Endometrial microvascular endothelial cells (primary cell): ENCODE measurements around the gene CDK5. TPM values are rescaled to one million over a fixed set of nuclear protein-coding genes. Genes with fewer than 3 reads are reported as not detected.

Experiments
- in situ Hi-C: cut with HindIII; loops from 2 replicates; pipeline ENCODE4 v1.10.0; 2017; ENCODE audit warnings: low sequenced_read_pairs, low pct_unique_long_range_greater_than_20kb; ENCODE audit errors: inconsistent ontology term
- total RNA-seq: library from RNA; depleted of rRNA; stranded (reverse); fragments of >200 nt; gene quantifications from one replicate; pipeline ENCODE4 v1.2.3, GENCODE V29; 2015; ENCODE audit errors: inconsistent ontology term

The CDK5 gene
- total RNA-seq, 1 donor from 2014 or later: 10.5 TPM

DNA sequence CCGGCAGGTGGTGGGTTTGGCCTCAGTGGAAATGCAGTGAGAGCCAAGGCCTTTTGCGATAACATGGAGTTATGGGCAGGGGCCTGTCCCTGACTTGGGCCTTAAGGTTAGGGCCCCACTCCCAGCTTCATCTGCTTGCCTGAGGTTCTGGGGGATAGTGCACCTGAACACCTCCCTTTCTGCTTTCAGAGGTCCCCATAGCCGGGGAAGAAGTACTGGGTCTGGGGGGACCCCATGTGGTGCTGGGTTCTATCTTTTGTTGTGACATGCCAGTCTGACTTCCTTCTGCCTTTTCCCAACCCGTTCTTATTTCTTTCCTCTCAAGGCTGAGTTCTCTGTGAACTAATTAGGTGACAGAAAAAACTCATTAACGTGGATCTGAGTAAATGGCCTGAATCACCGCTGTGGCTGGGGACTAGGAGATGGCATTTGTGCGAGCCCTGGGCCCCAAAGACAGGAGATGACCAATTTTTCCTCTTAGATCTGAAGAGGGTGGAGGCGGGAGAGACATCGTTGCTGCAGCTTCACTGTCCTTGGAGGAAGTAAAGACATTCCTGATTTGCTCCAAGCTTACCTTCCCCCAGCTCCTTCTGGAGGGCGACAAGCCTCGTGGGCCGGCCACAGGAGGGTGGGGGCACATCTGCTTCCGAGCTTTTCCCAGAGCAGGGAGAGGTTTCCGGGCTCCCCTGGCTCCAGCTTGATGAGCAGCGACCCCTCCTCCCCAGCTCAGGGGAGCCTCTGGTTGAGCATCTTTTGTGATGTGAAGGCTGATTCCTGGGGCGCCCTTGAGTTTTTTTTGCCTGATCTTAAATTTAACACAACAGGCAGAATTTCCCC, 30.5 kb upstream of the CDK5 start:
- in situ Hi-C loops: loop anchor here (10.0 kb wide), 1 partner anchor 77 kb away; the partner anchor contains the start of gene GBX1

DNA sequence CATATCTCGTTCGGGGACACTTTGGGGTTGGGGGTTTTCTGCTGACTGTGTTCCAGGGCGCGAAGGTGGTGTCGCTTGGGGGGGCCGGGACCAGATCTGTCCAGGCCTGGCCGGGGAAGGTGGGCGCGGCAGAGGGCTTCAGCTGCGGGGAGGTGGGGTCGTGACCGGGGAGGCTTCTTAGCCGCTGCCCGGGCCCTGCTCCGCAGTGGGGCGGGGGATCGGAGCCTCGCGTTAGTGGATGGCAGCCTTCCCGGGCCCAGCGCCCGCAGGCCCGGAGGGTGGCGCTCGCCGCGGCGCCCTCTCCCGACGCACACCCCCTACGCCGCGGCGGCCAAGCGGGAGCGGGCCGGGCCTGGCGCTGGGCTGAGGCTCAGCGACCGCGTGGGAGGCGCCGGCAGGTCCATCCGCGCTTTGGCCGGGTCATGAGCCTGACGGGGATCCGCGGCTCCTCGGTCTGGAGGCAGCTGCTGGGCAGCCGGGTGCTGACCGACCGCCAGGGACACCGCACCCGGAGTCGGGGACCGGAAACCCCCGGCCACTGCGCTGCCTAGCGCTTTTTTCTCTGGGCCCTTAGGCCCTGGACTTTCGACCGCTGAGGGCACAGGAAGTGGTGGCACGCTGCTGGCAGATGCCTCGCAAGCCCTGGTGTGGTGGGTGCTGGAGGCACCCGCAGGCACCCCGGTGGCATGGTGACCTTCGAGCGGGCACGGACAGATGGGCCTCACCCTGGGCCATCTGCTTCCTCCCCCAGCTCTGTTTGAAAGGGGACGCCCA, 29.7 kb upstream of the CDK5 start:
- in situ Hi-C loops: loop anchor here (10.0 kb wide), 1 partner anchor 77 kb away; the partner anchor contains the start of gene GBX1

DNA sequence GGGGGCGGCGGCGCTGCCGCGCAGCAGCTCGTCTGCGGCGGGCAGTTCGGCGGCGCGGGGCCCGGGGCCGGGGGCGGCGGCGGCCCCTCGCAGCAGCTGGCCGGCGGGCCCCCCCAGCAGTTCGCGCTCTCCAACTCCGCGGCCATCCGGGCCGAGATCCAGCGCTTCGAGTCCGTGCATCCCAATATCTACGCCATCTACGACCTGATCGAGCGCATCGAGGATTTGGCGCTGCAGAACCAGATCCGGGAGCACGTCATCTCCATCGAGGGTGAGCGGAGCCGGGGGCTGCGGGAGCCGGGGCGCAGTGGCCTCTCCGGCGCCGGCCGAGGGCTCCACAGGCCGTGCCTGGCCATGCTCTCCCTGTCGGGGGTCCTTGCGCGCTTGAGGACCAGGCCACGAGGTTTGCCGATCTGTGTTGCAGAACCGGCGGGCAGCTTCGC, 29.1 kb upstream of the CDK5 start:
- in situ Hi-C loops: loop anchor here (10.0 kb wide), 1 partner anchor 78 kb away; the partner anchor contains the start of gene GBX1

- in situ Hi-C loops: loop anchor here (10.0 kb wide), 1 partner anchor 79 kb away; the partner anchor contains the start of gene GBX1
Observed at GRCh38 chr7:151085691-151086620, 28.3 kb upstream of the CDK5 start, which contains the start of gene AGAP3. Gene AGAP3 (plus strand): TSS chr7:151086475. CDS start chr7:151086742, 267 bp downstream.

GRCh38 chr7:151085329-151085690, 27.6 kb upstream of the CDK5 start:
- in situ Hi-C loops: loop anchor here (10.0 kb wide), 1 partner anchor 79 kb away; the partner anchor contains the start of gene GBX1

- in situ Hi-C loops: loop anchor here (10.0 kb wide), 1 partner anchor 81 kb away; the partner anchor contains the start of gene GBX1
Observed at GRCh38 chr7:151083824-151084160, 26.1 kb upstream of the CDK5 start.

DNA sequence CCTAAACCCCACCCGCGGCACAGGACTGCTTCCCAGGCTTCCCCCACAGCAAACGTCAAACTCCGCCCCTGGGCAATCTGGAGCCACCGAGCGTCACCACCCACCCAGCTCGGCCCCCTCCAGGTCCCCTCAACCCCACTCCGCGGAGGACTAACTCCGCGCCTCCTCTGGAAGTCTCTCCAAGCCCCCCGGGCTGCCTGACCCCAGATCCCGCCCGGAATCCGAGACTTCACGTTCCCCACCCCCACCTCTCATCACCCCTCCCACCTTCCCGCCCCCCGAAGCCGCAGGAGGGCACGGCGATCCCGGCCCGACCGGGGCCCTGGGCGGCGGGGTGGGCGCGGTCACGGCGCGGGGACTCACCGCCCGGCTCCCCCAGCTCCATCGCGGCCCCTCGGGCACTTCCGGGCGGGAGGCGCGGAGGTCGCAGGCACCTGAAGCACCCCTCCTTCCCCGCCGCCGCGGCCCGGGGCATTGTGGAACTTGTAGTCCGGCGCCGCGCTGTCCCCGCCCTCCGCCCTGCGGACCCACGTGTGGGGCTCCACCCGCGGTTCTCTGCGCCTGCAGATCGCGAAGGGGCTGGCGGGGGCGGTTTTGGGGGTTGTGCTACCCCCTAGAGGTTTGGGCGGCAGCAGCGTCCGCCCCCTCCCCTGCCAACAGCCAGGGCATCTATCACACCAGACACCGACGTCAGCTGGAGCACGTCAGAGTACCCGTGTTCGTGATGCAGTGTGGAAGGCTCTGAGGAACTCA, 25.6 kb upstream of the CDK5 start, which contains the start of gene TMUB1:
Gene TMUB1, minus strand, starts transcription at position 423 of the 753 bp plus-strand sequence. CDS start 930 bp downstream, outside the sequence.
- in situ Hi-C loops: loop anchor here (10.0 kb wide), 1 partner anchor 82 kb away; the partner anchor contains the start of gene GBX1

GRCh38 chr7:151082141-151083070, 24.7 kb upstream of the CDK5 start:
- in situ Hi-C loops: loop anchor here (10.0 kb wide), 1 partner anchor 82 kb away; the partner anchor contains the start of gene GBX1

GRCh38 chr7:151081170-151082101, 23.7 kb upstream of the CDK5 start:
- in situ Hi-C loops: loop anchor here (10.0 kb wide), 1 partner anchor 83 kb away; the partner anchor contains the start of gene GBX1

DNA sequence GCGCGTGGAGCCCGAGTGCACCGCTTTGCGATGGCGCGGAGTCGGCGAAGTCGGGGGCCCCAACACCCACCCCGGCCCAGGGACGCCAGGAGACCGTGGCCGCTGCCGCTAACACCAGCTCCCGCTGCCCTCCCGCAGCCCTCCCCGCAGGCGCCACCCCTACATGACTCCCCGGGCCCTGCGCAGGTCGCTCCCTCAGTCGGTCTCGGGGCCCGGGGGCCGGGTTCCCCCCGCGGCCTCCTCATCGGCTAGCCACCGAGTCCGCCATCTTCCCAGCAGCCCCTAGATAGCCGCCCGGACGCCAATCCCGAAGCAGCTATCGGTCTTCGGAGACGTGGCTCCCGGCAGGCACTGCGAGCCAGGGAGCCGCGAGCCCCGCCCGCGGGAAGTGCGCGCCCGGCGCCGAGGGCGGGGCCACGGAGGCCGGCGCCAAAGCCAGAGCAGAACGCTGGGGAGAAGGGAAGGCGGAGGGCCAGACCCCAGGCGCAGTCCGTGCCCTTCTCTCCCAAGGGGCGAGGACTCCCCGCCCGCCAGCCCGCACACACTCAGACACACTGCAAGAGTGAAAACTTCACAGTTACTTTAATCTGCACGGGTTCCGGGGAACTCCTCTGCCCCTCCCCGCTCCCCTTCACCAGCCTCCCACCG, 22.9 kb upstream of the CDK5 start, which contains the start of gene FASTK:
Gene FASTK, minus strand, starts transcription at position 288 of the 648 bp plus-strand sequence. Its CDS starts 43 bp downstream, at position 245.
- in situ Hi-C loops: loop anchor here (10.0 kb wide), 1 partner anchor 84 kb away; the partner anchor contains the start of gene GBX1

- in situ Hi-C loops: loop anchor here (10.0 kb wide), 1 partner anchor 85 kb away; the partner anchor contains the start of gene GBX1
Observed at GRCh38 chr7:151080067-151080521, 22.4 kb upstream of the CDK5 start.

DNA sequence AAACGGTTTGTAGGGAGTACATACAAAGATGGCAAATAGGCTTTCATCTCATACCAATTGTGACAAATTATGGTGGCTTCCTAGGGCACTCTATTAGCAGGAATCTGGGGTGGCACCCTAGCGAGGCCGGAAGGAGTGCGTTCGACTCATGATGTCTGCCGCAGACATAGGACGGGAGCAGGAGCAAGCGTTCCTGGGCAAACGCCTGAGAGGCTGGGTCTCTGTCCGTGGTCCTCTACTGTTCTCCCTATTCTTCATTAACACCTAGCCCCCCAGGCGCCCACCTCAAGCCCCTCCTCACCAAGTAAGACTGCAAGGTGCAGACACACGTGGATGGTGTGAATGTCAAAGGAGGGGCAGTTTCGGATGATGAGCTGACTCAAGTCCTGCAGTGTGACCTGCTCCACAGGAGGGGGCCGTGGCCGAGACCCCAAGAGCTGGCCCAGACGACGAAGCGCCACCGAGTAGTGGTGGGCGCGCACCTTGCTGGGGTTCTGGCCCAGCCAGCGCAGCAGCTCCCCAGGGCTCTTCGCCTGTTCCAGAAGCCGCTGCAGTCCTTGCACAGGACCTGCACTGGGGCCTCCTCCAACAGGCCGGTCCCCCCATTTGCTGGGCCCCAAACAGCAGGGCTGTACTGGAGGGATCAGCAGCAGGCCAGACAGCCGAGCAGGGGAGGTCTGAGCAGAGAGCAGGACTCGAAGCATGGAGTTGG, 21.7 kb upstream of the CDK5 start:
- in situ Hi-C loops: no loop called here

DNA sequence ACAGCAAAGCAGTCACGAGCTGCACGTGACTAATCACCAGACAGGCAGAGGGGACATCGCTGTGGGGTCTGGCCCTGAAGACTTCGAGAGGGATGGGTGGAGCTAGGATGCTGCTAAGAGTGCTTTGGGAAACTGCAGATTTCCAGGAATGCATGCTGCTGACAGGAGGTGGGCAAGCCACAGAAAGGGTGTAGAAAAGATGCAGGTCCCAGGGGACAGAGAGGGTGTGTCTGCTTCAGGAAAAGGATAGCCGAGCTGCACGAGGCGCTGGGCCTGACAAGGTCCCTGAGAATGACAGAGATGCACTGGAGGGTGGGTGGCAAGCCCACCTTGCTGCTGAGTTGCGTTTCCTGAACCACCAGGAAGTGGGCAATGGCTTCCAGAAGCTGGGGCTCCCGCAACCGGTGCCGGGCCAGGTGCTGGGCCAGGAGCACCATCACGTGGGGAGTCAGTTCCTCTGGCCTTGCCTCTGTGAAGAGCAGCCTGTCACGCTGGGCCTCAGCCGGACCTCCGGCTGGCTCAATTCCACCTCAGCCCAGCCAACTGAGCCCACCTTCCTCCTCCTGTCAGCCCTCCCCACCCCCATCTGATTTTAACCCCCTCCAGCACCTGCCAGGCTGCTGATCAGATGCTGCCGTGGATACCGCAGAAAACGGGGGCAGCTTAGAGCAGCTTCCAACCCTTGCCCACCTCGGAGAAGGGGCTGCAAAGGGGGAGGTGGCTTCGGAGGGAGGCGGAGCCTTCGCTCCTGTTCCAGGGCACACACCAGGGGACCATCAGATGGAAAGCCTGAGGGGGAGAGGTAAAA, 20.7 kb upstream of the CDK5 start:
- in situ Hi-C loops: no loop called here
